ENCODE data around the gene HEPN1.

Gene HEPN1

DNA sequence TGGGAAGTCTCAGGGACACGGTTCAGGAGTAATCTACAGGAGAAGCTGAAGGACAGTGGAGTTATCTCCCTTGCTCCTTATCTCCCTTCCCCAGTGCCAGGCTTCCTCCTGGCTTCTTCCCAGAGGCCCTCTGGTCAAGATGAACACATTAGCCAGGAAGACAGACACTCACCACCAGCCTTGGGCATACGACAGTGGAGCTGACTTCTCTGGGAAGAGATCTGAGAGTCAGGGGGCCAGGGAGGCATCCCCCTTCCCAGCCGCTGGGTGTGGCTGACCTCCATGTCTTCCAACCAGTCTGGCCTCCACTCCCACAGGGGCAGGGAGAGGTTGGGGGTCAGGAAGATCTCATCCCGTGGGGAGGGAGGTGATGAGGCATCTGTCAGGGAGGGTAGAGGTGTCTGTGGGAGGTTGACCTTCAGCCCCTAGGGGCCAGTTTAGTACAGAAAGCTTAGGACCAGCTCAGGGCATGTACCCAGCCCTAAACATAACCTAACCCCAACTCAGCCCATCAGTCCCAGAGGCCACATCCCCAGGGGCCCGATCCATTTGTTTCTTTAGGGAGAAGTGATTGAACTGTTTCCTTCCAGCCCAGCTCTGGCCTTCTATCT, 34.1 kb upstream of the HEPN1 start:
- no peak for DNase-seq (ENCODE audit: low read depth)

DNA sequence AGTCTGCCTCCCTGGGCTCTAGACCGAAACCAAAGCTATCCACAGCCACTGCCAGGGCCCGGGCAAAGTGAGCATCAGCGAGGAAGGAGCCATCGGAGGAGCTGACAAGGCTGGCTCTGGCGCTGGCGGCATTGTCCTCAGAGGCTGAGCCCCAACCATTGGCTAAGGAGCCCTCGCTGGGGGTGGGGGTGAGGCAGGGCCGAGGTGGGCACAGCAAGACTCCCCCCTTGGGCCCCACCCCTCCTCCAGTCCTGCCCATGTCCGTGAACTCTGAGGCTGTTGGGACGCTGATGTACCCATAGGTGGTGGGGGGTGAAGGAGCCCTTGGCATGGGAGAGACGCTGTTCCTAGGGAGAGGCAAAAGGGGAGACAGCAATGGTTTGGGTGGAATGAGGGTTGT, 32.6 kb upstream of the HEPN1 start:
- no peak for DNase-seq (ENCODE audit: low read depth)

DNA sequence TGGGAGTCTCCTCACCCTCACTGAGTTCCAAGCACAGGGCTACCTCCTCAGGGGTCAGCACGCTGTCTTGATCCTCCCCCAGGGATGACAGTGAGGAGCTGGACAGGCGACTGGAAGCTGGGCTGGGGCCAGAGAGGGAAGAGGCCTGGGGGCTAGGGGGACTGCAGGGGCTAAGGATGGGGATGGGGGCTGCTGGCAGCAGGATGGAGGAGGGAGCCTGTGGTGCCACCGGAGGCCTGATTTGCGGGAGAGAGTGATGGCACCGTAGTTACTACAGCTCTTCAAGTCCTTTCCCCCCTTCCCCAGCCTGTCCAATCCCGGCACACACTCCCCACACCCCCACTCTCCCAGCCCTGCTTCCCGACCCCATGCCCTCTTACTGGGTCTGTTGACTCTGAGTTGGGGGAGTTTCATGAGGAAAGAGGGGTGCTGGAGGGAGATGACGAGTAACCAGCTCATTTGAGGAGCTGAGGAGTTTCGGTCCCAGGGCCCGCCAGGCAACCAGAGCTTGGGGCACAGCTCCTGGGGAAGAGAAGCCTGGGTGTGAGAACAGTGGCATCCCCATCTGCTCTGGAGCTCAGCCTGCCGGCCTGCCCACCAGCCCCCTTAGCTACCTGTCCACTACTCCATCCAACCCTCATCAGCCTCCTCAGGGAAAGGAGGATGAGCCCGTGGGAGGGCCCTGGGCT, 31.9 kb upstream of the HEPN1 start:
- DNase-seq (ENCODE audit: low read depth), result no peak

DNA sequence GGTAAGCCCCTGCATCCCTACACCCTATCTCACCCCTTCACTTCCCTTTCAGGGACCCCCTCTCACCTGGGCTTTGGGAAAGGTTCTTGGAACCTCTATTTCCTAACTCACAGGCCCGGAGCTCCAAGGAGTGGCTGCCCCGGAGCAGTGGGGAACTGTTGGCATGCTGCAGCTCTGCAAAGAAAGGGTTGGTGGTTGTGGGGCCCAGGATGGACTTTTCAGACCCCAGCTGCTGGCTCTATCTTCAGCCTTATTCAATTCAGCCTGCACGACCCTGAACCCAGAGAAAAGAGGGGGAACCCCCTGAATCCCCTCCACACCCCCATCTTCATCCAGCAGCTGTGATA, 31.4 kb upstream of the HEPN1 start:
- DNase-seq (ENCODE audit: low read depth), result no peak

DNA sequence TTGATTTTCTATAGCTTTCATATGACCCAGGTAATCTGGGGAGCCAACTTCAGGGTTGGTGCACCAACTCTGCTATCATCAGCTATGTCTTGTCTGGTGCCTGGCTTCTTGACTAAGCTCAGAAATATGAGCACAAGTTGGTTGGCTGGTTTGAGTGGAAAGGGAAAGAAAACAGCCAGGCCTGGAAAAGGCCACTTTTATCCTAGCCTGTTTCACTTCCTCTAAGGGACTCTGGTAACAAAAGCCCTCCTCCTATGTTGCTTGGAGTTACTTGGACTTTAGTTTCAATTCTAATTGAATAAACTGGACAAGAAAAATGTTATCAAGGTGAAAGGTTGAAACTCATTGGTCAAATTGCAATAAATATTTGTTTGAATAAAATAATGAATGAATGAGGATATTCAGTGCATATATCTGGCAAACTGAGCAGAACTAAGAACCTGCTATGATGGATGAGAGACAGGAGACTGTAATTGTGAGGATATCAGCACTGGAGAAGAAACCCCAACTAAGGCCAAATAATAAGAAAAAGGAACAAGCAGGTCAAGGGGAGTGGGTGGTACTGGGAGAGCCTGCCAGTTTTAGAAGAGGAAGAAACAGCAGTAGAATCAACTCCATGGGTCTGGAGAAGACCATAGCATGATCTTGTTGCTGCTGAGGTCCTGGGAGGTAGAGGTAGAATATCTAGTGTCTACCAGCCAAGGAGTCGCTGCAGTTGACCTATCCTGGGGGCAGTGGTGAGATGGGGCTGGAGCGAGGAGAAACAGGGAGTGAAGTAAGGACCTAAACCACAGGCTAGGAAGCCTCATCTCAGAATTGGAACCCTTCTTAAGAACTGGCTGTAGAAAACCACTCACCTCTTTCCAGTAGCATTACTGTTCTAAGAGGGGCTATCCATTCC, 29.6 kb upstream of the HEPN1 start:
- DNase-seq (ENCODE audit: low read depth), result no peak

DNA sequence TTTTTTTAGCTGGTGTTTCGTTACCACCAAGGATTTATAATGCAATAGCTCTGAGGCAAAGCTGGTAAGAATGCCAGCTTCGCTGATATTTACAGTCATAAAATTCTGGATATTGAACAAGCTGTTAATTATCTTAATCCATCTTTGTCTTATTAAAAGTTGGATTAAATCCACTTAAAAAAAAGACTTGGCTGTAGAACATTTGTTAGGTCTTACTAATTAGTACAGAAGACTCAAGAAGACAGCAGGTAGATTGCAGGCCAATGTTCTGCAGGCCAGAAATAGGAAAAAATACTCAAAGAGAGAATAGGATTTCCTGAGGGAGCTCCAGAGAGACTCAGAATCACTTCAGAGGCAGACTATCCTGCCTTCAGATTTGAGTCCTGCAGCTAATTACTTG, 28.9 kb upstream of the HEPN1 start:
- no peak for DNase-seq (ENCODE audit: low read depth)

DNA sequence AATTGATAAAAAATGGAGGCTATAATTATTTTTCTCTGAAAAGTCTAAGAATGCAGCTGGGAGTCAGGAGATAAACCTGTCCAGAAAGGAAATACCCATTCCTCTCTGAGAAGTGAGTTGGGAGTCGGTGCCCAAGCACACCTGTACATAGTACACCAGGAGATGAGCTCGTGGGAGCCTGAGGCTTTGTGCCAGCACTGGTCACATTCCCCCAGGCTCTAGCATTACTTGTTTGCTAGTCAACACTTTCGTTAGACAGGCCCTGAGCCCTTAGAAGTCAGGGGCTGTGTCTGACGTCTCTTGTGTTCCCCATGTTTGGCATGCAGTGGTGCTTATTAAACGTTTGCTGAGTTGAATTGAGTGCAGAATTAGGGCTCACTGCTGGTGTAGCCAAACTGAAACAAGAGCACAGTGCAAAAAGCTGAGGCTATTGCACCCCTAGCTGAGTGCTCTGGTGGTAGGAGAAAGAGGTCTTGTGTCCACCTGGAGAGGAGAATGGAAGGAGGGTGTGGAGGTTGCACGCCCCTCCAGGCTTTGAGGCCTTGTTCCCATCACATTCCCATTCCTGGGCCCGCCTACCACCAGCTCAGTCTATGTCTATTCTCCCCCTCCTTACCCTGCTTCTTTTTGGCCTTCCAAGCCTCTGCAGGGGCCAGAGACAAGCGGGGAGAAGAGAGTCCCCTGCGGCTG, 28.2 kb upstream of the HEPN1 start:
- DNase-seq (ENCODE audit: low read depth), result no peak

DNA sequence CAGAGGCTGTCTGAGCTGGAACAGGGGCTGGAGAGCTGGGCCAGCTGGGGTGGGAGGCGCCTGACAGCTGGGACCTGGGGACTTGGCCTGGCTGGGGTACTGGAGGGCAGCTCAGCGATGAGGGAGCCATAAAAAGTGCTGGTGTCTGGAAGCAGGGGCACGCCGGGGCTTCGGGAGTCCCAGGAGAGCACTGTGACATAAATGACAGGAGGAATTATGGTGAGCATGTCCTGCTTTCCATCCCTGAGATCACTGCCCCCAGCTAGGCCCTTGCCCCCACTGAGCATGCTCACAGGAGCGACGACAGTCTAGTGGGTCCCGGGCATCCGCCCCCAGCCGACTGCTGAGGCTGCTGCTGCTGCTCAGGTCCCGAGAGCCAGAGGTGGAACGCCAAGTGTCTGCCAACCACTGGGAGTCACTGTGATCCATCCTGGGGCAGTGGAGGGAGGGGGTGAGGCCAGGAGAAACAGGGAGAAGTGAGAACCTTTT, 27.6 kb upstream of the HEPN1 start:
- DNase-seq (ENCODE audit: low read depth), result no peak

DNA sequence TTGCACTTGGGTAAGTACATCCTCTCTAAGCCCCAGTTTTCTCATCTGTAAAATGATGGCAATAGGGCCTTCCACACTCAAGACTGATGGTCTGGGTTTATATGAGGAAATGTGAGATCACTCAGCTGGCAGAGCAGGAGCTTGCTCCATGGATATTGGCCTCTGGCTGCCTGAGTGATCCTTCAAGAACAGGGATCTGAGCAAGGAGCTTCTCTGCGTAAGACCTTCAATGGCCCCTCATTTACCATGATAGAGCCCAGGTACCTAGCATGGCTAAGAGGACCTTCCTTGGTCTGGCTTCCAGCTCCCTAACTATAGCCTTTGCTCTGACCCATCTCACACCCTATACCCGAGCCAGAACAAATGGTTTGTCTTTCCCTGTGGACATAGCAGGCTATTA, 26.9 kb upstream of the HEPN1 start:
- DNase-seq (ENCODE audit: low read depth), result no peak

DNA sequence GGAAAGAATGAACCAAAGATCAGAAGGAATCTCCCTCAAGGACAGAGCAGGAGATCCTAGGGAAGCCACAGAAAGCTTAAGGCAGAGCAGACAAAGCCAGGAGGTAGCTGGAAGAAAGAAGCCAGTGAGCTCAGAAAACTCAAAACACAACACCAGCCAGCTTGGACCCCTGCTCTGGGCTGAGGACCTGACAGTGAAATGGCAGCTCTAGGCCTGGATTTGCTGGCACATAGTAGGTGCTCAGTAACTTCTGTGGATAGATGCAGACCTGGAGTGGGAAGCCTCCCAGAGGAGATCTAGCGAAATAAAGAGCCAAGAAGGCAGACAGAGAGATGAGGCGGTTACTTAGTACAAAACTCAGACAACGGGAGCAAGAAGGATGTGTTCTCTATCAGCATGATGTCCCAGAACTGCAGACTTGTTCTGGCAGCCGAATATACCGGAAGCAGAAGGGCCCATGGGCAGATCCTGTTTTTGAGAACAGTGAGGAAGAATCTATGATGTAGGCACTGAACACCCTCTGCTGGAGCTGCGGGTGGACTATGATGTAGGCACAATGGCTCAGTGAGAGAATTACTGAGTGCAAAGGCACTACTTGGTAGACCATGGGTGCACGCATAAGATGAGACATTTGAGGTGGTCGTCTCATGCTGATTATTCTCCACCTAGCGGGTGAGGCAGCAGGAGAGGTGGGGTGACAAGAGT, 26.1 kb upstream of the HEPN1 start:
- DNase-seq (ENCODE audit: low read depth), result no peak

DNA sequence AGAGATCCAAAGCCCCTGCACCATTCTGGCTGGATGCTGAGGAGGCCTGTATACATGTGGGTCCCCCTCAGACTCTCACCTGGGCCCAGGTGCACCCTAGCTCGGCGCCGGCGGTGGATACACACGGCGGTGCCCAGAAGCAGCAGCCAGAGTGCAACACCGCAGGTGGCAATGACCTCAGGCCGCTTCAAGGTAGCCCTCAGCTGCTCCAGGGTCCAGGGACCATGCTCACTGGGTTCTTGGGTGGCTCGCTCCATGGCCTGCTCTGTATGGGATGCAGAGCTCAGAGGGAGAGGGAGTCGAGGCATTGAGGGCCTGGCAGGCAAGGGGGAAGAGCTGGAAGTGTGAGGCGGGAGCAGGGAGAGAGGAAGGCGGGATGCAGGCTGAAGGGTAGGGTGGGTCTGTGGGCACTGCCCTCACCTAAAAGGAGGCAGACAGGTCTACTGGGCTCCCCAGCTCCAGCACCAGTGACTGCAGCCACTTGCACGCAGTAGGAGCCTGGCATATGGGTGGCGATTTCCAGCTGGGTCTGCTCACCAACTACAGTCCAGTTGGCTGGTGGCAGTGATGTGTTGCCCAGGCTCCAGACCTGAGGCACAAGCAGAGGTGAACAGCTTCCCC, 25.2 kb upstream of the HEPN1 start:
- DNase-seq (ENCODE audit: low read depth), result no peak

DNA sequence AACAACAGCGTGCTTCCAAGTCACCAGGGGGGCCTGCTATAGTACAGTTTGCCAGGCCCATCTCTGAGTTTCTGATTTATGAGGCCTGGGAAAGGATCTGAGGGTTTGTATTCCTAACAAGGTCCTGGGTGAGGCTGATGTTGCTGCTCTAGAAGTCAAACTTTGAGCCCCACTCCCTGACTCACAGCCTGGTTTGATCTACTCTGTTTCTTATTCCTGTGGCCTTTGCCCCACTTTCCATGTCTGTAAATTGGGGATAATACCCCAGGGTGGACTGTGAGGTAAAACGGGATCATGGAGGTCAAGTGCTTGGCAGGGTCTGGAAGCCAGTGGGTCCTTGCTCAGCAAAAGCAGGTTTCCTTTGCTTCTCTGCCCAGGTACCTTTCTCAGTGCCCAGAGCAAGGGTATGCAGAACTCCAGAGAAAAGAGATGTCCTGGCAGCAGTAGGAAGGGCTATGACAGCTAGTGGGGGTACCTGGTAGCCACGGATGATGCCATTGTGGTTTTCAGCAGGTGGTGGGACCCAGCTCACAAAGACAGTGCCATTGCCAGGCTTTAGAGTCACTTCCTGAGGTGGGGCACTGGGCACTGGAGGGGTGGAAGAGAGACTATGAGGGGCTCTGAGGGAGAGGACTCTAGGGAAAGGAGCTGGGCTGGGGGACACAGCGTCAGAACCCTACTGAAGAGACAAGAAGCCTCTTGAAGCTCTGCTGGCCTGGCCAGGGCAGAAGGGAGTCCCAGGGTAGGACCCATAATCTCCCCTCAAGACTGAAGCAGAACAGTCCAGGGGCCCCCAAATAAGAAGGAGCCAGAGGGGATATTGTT, 24.2 kb upstream of the HEPN1 start:
- DNase-seq (ENCODE audit: low read depth), result no peak

DNA sequence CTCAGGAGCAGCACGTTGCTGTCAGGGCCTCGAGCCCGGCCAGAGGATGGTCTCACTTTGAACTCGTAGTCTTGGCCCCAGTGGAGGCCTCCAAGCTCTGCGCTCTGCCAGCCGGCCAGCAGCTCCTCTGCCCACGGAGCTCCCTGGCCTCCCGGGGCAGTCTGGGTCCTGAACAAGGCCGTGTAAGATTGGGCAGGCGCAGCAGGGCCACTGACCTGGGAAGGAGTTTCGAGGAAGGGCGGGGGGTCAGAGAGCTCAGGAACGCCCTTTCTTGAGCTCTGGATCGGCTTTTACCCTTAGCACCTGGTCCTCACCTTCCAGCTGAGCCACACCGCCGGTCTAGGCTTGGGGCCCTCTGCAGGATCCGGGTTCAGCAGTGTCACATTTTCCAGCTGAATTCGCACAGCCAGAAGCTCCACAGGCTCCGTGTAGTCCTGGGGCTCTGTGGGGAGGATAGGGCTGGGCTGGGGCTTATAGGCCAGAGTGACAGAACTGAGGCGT, 23.5 kb upstream of the HEPN1 start:
- no peak for DNase-seq (ENCODE audit: low read depth)

DNA sequence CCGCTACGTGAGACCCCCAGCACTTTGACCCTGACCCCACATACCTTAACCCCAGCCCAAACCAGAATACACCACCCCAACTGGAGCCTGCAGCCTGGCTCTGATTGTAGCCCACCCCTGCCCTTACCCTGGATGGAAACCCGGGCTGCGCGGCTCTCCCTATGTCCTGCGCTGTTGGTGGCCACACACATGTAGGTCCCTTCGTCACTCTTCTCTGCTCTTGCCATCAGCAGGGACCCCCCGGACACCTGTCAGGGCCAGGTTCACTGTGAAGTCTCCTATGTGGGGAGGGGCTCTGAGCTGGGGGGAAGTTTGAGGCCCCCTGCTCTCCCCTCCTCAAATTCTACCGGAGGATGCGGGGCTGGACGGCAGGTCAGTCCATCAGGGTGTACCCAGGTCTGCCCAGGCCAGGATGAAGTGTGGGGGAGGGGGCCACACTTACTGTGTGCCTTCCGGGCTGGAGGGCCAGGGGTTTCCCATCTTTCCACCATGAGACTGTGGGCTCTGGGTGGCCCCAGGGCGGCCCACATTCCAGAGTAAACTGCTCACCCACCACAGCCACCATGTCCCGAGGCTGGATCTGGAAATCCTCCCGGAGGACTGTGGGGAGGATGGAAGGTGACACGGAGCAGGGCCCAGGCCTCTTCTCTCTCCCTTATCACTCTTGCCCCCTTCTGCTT, 22.8 kb upstream of the HEPN1 start:
- DNase-seq (ENCODE audit: low read depth), result no peak

DNA sequence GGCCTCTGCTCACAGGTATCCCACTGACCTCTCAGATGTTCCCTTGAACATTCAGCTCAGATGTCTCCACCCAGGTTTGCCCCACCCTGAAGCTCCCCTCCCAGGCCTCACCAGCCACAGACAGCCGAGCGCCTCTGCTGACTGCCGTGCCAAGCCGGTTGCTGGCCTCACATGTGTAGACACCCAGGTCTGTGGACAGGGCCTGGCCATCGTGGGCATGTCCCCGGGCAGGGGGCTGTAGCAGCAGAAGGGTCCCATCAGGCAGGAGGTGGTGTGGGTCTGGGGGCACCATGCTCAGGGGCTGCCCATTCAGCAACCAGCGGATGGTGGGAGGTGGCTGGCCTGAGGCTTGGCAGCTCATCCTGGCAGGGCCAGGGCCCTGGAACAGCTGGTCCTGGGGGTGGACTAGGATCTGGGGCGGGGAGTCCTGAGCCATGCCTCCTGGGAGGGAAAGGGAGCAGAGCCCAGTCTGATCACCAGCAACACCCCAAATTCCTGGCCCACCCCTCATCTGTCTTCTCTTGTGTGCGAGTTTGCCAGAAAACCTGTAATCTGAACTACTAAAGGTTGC, 22.1 kb upstream of the HEPN1 start:
- DNase-seq (ENCODE audit: low read depth), result no peak

DNA sequence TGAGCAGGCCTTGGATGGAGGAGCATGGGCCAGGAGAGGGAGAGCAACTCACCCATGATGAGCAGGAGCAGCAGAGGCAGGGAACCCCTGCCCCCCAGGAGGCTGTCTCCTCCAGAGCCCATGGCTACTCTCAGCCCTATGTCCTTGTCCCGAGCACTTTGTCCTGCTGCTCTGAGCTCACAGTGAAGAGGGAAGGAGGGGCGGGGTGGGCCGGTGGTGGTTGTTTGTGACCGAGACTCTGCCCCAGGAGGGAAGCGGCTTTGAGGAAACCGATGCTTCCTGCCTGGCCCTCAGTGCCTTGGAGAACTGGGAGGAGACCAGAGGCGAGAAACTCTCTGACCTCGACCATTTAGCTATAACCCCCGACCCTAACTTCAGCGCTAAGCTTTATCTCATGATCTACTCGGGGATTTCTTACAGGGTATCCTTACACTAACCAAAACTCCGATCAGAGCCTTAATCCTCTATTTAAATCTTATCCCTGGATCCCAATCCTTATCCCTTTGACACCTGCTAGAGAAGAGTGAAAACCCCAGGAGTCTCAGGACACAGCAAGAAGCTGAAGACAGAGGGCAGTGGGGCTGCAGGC, 21.3 kb upstream of the HEPN1 start, which contains the start of gene ROBO4:
ROBO4 (minus strand) TSS at position 192 of the 589 bp plus-strand sequence; CDS start at position 122, 70 bp downstream.
- DNase-seq (ENCODE audit: low read depth), result no peak

DNA sequence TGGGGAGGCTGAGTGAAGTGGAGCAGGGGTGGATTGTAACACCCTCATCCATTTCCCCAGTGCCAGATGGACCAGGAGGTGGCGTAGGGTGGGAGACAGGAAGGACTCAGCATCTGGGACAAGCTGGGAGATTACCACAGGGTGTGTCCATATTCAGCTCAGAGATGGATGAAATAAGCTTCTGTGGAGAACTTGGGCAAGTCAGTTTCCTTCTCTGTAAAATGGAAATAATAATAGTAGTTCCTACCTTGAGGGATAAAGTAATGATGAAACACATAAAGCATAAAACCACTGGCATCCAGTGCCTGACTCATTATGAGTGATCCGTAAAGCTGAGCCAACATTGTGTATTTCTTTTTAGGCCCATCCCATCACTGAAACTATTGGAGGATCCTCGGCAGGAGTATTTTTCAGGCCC, 20.8 kb upstream of the HEPN1 start:
- peak; percentile 66 for DNase-seq (ENCODE audit: low read depth)

DNA sequence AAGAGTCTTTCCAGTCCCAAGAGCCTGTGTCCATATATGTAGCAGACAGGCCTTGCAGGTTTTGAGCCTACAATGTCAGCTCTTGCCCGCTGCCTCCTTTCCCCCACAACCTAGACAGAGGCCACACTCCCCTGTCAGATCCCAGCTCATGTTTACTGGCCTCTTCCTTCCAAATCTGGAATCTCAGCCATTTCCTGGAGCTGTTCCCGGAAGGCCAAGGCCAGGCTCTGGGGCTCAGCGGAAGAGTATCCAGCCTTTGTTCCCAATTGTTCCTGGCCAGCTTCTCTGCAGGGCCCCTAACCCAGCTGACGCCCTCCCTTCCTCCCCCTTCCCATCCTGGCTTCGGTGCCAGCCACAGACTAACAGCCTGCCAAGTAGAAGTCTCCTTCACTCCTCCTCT, 20.3 kb upstream of the HEPN1 start:
- no peak for DNase-seq (ENCODE audit: low read depth)

Measured in non-pigmented ciliary epithelial cell (primary cell).